OCI-LY7 (cell line): ENCODE results near the gene PSD4.

Experiments used
- EZH2phosphoT487 ChIP-seq: fragments of 200-600 bp; sonication (generic); IDR thresholded peaks from 2 replicates; pipeline ENCODE4 v1.6.1; 2018; ENCODE audit warnings: low read depth, borderline replicate concordance, mild to moderate bottlenecking, mixed run types, antibody characterized with exemption, low read length, moderate library complexity, mixed read lengths
- TF ChIP-seq, protein P1 (sequence below): fragments of 200-600 bp; sonication (generic); conservative IDR thresholded peaks from 2 replicates; pipeline ENCODE4 v1.5.1; 2014; ENCODE audit warnings: mild to moderate bottlenecking, antibody characterized with exemption, low read length, moderate library complexity, mixed read lengths

DNA sequence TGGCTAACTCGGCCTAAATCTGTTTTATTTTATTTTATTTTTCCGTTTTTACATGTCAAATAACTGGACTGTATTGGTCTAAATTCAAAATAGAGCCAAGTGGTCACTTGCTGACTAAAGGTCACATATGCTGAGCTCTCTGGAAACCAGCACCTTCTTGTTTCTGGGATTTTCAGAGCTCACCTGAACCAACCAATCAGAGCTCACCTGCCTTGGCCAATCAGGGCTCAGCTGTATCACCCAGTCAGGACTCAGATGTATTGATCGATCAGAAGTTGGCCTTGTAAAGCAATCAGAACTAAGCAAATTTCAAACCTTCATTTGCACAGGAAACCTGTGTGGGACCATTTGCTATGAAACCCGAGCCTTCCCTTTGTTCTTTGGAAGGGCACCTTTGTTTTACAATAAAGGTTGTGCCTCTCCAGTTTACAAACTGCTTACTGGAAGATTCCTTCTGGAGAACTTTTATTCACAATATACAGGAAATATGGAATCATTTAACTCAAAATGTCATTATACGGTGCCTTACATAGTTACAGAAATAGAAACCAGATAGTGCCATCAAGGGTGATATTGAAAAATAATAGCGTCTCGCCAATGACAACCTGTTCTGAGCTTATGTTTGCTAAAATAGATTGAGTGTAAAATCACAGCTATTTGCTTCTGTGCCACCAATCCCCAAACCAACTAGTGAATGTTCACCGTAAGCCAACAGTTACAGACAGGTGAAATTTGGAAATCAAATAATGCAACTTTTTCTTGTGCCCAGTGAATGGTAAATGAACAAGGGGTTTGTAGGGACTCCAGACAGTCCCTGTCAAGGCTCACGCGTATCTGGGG lies 17.3 kb upstream of the PSD4 start:
- TF ChIP-seq, protein P1, sequence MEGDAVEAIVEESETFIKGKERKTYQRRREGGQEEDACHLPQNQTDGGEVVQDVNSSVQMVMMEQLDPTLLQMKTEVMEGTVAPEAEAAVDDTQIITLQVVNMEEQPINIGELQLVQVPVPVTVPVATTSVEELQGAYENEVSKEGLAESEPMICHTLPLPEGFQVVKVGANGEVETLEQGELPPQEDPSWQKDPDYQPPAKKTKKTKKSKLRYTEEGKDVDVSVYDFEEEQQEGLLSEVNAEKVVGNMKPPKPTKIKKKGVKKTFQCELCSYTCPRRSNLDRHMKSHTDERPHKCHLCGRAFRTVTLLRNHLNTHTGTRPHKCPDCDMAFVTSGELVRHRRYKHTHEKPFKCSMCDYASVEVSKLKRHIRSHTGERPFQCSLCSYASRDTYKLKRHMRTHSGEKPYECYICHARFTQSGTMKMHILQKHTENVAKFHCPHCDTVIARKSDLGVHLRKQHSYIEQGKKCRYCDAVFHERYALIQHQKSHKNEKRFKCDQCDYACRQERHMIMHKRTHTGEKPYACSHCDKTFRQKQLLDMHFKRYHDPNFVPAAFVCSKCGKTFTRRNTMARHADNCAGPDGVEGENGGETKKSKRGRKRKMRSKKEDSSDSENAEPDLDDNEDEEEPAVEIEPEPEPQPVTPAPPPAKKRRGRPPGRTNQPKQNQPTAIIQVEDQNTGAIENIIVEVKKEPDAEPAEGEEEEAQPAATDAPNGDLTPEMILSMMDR: no peak
- no peak for TF ChIP-seq EZH2phosphoT487
